ENCODE data around the gene DLX5.
A peak's percentile ranks its signal among the peaks of the same experiment; 100 is the strongest.
"Not testable (repeated sequence)": the region's sequence is repeated elsewhere in the genome, so short reads cannot be mapped to it uniquely, and the experiment has no call there.

Gene DLX5

DNA sequence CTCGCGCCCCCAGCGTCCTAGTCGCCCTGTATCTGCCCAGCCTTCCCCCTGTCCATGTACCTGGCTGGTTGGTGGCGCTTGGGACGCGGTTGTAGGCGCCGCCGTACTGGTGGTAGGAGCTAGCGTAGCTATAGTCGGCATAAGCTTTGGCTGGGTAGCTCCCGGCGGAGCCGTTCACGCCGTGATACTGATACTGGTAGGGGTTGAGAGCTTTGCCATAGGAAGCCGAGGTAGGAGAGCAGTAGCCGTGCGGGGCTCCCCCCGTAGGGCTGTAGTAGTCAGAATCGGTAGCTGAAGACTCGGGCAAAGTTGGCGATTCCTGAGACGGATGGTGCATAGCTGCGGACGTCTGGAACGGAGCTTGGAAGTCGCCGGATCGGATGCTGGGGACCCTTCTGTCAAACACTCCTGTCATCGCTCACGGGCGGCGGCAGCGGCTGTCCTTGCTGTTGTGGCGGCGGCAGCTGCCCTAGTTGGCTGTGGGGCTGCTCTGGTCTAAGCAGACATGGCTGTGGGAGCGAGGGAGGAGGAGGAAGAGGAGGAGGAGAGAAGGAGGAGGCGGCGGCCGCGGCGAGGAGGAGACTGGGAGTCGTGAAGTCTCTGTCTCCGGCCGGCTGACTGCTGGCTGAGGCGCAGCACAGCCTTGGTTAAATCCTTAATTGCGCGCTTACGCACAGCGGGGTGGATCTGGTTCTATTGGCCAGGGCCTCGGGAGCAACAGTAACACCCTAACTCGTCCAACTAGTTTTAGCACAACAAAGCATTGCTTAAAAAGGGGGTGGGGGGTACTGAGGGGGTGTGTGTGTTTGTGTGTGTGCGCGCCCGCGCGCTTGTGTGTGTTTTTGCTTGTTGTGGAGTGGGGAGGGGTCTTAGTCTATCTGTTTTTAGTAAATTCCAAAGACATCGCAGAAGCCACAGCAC, at the start of gene DLX5:
DLX5 (minus strand) TSS at position 623 of the 921 bp plus-strand sequence; CDS start at position 415, 208 bp downstream.
- no peak for DNase-seq (ENCODE audit: low read depth in 2 of 2)

DNA sequence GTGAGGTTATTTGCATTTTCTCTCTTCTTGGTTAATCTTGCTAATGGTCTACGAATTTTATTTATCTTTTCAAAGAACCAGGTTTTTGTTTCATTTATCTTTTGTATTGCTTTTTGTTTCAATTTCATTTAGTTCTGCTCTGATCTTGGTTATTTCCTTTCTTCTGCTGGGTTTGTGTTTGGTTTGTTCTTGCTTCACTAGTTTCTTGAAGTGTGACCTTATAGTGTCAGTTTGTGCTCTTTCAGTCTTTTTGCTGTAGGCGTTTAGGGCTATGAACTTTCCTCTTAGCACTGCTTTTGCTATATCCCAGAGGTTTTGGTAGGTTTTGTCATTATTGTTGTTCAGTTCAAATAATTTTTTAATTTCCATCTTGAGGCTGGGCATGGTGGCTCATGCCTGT, 47.4 kb upstream of the DLX5 start:
- not testable (repeated sequence) for DNase-seq (ENCODE audit: low read depth in 2 of 2)

DNA sequence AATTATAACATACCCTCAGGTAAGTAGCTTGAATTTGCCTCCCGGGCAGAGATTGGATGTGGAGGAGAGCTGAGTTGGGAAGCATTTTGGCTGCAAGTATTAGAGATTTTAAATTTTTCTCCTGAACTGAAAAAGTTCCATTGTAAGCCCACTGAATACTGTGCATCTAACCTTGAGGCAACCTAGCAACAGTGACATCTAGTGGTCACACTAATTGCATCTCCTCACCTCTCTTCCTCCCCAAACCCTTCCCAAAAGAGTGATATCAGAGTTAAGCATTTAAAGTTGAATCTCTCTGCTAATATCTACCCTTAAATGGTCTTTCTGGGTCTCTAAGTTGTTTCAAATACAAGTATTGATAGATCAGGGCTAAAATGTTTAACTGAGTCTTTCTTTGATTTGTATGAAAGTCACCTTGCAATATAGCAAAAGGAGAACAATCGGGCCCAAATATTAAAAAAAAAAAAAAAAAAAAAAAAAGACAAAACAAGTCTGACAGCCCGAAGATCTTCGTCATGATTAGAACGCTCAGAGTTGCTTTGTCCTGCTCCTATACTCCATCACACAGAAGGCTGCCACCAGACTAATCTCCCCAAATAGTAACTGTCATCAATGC, 40.4 kb upstream of the DLX5 start:
- DNase-seq (ENCODE audit: low read depth in 2 of 2), result no peak

DNA sequence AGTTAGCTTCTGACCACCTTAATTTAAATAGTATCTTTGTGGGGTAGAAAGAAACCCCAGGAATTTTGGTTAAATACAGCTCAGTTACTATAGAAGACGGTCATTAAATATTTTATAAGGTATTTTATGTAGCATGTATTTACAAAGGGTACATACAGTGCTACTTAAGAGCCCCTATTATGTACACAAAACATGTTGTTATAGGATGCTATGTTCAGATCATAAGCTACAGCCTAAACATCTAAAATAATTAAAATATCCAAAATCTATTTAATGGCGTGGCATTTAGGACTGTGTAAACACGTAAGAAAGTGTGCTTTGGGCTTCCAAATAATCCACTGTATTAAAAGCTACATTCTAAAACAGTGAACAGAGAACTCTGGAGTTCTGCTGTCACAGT, 39.4 kb upstream of the DLX5 start:
- DNase-seq (ENCODE audit: low read depth in 2 of 2), result no peak

DNA sequence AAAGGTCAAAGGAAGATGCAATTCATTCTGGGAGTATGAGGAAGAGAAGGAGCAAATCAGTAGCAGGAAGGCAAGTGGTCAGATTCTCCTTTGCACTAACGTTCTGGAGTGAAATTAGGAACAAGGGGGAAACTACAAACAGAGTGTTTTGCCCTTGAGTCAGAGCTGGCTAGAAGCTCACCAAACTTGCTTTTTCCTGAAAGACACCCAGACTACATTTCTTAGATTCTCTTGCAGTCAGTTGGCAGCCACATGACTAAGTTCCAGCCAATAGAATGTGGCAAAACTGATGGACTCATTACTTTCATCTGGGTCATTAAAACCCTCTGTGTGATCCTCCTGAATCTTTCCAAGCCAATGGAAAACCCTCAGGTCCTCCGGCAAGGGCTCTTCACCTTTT, 18.6 kb upstream of the DLX5 start:
- no peak for DNase-seq (ENCODE audit: low read depth in 2 of 2)

DNA sequence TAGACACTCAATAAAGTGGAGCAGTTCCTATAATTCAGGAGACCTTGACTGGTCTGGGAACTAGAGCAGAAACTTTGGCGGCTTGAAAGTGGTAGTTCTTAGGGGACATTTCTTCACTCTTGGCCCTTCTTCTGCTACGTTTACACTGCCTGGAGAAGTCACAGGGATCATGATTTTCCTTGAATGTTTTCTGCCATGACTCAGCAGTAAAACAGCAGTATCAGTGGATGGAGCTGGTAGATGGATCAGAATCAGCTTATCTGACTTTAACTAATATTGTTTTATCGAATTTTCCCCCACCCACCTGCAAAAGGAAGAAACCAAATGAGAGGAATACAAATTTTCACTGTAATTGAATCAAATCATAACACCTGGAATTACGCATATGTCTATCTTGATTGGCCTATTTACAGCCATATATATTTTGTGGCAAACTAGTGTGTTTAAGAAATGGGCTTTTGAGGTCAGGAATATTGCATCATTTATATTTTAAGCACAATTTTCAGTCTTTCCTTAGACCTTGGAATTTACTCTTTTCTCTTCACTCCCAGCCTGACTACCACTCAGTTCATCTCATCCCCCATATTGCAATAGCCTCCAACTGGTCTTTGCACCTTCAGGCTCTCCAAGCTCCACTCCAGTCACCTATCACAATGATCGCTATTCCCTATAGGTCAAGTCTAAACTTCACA, 14.9 kb upstream of the DLX5 start:
- no peak for DNase-seq (ENCODE audit: low read depth in 2 of 2)

DNA sequence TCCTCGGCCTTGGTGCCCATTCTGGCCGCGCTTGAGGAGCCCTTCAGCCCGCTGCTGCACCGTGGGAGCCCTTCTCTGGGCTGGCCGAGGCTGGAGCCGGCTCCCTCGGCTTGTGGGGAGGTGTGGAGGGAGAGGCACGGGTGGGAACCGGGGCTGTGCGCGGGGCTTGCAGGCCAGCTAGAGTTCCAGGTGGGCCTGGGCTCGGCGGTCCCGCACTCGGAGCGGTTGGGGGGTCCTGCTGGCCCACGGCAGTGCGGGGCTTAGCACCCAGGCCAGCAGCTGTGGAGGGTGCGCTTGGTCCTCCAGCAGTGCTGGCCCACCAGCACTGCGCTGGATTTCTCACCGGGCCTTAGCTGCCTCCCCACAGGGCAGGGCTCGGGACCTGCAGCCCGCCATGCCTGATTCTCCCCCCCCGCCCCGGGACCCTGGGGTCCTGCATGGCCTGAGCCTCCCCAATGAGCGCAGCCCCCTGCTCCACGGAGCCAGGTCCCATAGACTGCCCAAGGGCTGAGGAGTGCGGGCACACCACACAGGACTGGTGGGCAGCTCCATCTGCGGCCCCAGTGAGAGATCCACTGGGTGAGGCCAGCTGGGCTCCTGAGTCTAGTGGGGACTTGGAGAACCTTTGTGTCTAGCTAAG, 9.7 kb upstream of the DLX5 start:
- DNase-seq (ENCODE audit: low read depth in 2 of 2), result not testable (repeated sequence)

DNA sequence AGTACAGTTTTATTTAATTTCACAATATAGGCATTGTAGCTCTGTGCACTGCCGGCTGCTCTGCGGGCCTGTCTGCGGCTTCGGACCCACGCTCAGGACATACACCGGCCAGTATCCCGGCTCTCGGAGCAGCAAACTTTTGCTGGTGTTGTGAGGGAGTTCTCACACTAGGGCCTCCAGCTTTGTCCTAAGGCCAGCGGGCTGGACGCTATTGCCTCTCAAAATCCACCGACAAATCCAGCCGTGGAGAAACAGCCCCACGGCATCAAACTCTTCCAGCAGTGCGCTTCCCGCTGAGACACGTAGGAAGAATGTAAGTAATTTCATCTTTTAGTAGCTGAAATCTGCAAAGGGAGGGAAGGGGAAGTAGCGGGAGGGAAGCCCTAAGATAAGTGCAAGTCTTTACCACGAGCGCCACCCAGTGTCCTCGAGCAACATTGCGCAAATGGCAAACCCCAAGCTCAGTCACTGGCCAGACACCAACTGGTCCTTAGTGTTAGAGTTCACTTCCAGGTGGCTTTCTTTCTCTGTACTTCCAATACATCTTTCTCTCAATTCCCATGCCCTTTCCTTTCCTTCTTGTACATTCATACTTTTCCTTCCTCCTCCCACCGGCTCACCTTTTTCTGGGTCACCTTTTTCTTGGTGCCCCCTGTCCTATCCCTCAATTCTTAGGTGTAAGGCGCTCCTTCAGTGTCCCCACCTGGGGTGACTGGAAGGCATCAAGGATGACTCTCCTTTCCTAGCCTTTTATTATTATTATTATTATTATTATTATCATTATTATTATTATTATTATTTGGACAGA, 3.0 kb upstream of the DLX5 start:
- DNase-seq (ENCODE audit: low read depth in 2 of 2), result peak; percentile 34 to 51

DNA sequence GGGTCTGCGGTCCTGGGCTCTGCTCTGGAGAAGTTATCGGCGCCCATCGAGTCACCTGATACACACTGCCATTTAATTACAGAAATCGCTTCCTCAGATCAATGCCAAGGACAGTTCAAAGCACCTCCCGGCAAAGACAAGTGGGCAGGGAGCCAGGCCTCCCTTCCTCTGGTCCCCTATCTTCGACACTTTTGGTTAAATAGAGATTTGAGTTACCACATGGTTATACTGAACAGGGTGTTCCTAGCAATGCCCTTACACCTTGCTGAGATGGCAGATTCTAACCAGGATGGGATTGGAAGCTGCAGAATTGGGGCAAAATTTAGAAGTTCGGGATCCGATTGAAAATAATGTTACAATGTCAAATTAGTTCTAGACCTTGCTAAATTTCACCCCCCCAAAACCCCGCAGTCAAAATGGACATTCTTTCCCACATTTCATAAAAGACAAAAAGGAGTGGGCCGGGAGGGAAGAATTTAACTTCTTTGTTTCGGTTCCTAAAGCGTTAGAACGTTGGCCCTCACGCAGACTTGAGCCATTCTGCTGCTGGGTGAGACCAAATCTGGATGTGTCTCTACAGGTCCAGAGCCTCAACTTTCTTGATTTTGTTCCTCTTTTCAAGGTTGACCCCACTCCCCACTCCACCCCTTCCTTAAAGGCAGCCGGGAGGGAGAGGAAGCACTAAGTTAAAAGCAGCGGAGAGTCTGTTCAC, 2.2 kb upstream of the DLX5 start:
- no peak for DNase-seq (ENCODE audit: low read depth in 2 of 2)

DNA sequence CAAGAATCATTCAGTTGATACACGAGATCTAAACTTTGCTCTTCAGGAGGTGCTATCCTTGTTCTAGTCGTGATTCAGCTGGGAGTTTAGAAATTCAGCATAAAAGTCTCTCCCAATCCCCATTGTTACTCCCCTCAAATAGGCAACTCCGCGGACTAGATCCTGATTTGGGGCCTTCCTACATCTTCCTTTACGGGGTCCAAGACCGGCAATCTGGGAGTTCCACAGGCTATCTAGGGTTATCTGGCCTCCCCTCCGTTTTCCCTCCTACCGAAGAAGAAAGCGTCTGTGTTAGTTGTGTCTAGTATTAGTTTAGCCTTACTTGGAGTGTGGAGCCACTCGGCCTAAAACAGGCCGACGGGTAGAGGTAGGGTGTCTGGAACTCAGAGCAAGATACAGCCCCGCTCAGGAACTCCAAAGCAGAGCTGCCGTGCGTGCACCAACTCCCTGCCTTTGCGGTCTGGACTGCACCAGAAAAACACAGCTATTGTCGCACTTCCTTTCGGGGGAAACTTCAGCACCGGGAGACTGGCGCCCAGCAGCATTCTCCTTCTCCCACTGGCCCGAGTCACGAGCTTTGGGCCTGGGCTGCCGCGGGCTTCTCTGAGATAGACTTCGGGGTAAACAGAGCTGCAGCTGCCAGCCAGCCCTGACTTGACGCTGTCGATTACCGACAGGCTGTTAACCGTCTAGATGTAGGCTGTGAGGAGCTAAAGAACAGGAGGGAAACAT, 1.5 kb upstream of the DLX5 start:
- no peak for DNase-seq (ENCODE audit: low read depth in 2 of 2)

DNA sequence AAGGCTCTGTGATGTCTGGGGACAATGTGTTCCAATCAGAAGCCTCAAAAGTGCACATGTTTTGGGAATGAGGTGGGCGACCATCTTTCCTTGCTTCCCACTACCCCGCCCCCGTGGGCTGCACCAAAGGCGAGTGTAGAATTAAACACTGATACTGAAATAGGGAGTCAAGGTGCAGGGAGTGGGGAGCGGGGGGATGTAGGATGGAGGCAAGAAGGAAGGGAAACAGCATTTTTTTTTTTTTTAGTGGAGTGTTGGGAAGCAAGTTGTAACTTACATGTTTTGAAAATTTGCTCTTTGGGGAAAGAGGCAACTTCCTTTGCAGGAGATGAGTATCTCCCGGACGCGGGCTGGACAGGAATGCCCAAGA, 484 bp upstream of the DLX5 start:
- DNase-seq (ENCODE audit: low read depth in 2 of 2), result no peak

DNA sequence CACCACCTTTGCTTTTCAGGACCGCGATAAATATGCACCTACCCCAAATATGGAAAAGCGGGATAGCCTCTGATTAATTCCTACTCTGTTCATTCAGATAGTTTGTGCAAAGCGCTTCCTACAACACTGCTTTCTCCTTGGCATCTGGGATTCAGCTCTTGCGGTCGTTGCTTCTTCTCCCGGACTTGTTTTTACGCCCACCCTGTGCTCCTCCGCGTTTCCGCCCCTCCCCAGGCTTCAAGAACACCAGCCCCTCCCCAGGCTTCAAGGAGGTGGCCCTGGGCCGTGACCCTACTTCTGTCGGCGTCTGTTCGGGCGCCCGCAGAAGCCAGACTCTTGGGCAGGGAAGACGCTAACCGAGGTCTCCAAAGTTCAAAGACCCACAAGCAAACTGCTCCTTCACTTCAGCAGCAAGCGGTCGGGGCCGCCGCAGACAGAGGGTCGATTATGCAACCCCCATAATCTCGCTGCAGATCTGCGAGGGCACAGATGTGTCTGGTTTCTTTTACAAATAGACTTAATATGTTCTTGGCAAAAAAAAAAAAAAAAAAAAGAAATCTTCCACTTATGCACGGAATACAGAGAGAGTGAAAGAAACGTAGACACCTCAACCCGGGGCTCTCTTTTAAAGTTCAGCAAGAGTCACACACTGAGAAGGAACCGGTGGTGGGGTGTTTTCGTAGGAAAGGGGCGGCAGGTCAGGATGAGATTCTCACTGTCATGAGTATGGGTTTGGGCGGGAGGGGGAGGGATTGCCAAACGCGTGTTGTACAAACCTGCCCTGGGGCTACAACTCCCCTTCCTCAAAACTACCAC, 1.9 kb downstream of the DLX5 start:
- DNase-seq (ENCODE audit: low read depth in 2 of 2), result no peak

DNA sequence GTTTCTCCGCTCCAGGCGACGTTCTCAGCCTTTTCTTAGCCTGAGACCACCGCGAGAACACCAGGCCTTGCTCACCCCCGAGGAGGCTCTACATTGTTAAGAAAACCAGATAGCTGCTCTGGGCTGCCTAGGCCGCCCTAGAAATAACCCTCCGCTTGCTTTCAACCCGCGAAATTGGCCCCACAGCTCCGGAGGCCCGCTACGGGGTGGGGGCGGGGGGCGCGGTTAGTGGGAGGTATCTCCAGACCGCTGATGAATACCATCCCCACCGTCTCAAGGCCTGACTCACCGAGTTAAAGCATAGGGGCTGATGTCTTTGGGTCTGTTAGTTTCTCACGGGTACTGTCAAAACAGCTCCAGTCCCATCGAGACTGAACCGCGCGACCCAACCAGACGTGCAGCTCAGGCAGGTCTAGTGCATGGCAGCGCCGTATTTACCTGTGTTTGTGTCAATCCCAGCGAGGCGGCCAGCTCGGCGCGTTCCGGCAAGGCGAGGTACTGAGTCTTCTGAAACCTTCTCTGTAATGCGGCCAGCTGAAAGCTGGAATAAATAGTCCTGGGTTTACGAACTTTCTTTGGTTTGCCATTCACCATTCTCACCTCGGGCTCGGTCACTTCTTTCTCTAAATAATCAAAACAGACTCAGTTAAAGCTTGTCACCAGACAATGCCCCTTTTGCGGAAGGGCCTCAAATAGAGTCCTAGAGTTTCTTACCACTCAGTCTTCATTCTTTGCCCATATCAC, 2.7 kb downstream of the DLX5 start:
- DNase-seq (ENCODE audit: low read depth in 2 of 2), result no peak

DNA sequence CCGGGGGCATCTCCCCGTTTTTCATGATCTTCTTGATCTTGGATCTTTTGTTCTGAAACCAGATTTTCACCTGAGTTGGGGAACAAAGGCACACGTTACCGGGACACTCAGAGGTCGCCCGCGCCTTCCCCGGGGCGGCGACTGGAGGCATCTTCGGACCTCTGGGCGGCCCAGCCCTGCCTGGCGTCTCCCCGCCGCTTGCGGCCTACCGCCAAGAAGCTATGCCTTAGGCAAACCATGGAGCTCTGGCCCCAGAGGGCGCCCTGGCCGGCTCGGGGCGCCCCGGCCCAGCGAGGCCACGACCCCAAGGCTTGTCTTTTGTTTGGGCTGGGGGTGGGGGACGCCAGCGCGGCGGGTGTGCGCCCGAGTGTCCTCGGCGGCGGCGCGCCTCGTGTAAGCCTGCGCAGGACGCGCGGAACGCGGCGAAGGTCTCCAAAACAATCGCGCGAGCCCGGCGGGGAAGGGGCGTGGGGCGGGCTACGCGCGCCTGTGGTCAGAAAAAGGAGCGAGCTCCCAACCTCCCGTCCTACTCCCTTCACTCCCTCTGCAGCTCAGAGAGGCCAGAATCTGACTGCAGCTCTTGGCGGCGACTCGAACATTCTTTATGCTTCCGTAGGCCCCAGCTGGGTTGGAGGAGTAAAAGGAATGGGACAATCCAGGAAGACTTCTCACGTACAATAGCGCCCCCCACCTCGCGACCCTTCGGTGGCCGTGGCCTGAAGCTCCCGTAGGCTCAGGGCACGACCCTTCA, 3.5 kb downstream of the DLX5 start:
- no peak for DNase-seq (ENCODE audit: low read depth in 2 of 2)

DNA sequence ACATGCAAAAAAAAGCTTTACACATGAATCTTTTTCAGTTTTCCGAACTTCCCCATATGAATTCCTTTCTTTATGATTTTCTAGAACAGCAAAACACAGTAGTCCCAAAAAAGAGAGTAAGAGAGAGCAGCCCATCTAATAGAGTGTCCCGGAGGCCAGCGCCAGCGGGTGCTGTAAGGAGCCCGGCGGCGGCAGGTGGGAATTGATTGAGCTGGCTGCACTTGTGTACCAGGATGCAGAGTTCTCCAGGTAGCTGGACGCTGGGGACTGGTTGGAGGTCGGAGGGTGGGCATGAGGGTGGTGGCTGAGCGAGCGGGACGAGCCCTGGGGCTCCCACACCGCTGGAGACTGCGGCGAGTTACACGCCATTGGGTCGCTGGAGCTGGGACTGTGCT, 4.0 kb downstream of the DLX5 start:
- no peak for DNase-seq (ENCODE audit: low read depth in 2 of 2)

DNA sequence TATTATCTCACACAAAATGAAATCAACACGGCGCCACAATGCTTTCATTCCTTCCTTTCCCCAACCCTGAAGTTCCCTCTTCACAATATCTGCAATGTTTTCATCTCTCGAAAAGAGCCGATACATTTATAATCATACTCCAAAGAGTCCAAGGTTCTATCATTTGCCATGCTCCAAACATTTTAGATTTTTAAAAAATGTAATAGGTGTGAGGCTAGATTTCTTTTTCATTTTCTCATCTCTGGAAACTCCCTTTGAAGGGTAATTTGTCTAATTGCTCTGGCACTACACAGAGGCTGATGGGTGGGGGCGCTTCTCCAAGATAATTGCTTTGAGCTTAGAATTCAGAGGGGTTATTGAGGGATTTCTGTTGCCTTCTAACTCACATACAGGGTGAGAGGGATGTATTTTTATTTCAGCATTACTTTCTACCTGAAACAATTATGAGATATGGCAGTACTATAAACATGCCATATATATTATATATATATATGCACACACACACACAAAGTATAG, 4.9 kb downstream of the DLX5 start:
- no peak for DNase-seq (ENCODE audit: low read depth in 2 of 2)

DNA sequence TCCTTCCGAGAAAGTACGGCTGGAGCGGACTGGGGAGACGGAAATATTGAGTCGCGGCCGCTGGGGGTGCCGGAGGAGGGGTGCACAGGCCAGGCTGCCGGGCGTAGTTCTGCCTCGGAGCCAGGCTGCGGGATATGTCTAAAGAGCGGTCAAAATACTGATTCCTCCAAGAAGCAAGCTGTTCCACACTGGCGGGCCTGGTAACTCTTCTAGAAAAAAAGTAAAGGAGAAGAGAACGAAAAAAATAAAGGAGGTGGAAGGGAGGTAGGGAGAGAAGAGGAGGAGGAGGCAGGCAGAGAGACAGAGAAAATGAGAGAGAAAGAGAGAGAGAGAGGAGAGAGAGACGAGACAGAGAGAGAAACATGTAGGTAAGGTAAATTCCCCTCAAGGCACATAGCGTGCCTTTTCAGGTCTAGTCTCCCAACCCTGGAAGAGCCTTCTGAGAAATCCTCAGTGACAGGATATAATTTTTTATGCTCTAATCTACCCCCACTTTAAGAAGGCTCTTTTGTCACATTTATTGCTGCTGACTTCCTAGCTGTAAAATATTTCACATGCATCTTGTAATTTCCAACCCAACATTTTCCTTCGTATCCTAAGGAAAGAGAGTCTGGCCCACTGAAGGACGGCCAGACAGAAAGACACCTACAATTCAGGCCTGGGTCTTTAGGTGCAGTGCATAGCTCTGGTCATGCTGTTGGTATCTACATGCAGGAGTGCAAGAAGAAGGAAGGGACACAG, 5.7 kb downstream of the DLX5 start:
- DNase-seq (ENCODE audit: low read depth in 2 of 2), result no peak
